Stimulated activated CD4-positive, alpha-beta T cell treated with anti-CD3 and anti-CD28 coated beads, Interleukin-4, amount 100 ng/mL, for 48 hours (primary cell): ENCODE results near the gene PSMD8.
"Not testable (repeated sequence)": the region's sequence is repeated elsewhere in the genome, so short reads cannot be mapped to it uniquely, and the experiment has no call there.

Source experiments
- DNase-seq, 2 donors: peaks; one replicate each; pipeline ENCODE4 v3.0.0-alpha.2; 2020; ENCODE audit warnings: low read depth in 2 of 2

Gene PSMD8

DNA sequence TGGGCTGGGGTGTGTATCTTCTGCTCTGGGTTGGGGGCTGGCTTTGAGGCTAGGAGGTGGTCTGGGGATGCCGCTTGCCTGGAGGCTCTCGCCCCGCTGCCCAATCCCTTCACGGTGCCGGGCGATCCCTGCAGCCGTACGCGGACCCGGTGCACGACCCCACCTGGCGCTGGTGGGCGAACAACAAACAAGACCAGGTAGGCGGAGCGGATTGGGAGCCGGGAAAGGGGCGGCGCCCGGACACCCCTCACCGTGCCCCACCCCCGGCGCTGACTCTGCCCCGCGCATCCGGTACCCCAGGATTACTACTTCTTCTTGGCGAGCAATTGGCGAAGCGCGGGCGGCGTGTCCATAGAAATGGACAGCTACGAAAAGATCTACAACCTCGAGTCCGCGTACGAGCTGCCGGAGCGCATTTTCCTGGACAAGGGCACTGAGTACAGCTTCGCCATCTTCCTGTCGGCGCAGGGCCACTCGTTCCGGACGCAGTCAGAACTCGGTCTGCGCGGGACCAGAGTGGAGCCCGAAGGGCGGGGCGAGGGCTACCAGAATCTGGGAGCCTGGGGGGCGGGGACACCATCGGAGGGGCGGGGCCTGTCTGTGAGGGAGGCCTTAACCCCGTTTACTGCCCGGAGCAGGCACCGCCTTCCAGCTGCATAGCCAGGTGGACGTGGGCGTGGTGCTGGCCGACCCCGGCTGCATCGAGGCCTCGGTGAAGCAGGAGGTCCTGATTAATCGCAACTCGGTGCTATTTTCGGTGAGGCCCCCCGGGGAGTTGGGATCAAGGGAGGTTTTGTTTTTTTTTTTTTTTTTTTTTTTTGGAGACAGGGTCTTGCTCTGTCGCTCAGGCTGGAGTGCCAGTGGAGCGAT lies 12.1 kb upstream of the PSMD8 start:
- peak; percentile 92 for DNase-seq

DNA sequence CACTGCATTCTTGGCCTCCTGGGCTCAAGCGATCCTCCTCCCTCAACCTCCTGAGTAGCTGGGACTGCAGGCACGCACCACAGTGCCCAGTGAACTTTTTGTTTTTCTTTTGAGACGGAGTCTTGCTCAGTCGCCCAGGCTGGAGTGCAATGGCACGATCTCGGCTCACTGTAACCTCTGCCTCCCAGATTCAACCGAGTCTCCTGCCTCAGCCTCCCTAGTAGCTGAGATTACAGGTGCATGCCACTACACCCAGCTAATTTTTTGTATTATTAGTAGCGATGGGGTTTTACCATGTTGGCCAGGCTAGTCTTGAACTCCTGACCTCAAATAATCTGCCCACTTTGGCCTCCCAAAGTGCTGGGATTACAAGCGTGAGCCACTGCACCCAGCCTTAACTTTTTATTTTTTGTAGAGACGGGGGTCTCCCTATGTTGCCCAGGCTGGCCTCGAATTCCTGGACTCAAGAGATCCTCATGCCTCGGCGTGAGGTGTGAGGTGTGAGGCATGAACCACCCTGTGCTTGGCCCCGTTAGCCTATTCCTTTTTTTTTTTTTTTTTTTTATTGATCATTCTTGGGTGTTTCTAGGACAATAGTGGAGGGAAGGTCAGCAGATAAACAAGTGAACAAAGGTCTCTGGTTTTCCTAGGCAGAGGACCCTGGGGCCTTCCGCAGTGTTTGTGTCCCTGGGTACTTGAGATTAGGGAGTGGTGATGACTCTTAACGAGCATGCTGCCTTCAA lies 11.3 kb upstream of the PSMD8 start:
- DNase-seq = not testable (repeated sequence)

DNA sequence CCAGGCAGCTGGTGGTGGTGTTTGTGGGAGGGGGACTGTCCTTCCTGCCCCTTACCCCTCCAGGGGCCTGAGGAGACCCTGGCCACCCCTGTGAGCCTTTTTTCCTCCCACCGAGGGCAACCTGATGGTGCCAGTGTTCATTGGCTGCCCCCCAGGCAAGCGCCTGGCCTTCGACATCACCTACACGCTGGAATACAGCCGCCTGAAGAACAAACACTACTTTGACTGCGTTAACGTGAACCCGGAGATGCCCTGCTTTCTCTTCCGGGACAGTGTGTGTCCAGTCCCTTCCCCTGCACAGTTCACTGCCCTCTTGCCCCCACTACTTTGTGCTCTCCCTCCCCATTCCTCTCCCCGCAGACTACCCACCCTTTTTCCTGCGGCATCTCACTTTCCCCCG lies 7.3 kb upstream of the PSMD8 start:
- no peak for DNase-seq

GRCh38 chr19:38369584-38369983 lies 4.8 kb upstream of the PSMD8 start:
- DNase-seq = no peak

DNA sequence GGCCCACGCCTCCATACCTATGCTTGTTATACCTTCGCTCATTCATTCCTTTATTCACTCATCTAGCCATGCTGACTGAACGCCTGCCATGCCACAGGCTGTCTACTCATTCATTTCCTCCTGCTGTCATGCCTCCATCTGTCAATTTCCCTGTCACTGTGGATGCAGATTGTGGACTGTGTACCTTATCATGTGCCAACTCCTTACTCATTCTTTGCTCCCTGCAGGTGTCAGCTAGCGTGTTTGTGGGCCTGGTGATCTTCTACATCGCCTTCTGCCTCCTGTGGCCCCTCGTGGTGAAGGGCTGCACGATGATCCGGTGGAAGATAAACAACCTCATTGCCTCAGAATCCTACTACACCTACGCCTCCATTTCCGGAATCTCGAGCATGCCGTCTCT lies 4.1 kb upstream of the PSMD8 start:
- no peak for DNase-seq

DNA sequence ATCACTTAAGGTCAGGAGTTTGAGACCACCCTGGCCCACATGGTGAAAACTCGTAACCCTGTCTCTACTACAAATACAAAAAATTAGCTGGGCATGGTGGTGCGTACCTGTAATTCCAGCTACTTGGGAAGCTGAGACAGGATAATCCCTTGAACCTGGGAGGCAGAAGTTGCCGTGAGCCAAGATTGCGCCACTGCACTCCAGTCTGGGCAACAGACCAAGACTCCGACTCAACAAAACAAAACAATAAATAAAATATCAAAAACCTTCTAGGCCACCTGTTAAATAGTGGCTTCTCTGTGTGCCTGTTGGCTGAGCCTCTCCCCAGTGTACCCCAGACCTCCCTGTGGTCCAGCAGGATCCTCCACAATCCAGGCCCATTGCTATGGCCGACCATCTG lies 3.3 kb upstream of the PSMD8 start:
- DNase-seq = no peak

DNA sequence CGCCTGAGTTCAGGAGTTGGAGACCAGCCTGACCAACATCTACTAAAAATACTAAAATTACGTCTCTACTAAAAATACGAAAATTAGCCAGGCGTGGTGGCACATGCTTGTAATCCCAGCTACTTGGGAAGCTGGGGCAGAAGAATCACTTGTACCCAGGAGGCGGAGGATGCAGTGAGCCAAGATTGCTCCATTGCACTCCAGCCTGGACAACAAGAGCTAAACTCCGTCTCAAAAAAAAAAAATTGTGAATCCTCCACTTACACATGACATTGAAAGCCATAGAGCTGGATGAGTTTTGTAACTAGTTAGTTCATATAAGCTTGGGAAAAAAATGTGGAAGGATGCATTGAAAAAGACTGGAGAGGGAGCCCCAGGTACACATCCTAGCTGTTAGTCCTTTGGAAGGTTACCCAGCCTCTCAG lies 452 bp upstream of the PSMD8 start:
- no peak for DNase-seq

DNA sequence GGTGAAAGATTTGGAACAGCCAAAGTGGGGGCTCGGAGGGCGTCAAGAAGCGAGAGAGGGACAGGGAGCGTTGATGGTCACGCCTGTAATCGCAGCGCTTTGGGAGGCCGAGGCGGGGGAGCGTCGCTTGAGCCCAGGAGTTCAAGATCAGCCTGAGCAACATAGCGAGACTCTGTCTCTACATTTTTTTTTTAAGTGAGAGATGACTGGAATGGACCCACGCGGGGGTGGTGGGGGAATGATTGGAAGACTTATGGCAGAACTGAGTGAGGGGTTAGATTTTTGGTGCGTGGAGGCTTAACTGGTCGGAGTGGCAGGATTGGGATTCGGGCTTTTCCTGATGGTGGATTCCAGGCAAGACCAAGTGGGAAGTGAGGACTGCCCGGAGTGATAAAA lies 725 bp downstream of the PSMD8 start:
- DNase-seq = no peak

DNA sequence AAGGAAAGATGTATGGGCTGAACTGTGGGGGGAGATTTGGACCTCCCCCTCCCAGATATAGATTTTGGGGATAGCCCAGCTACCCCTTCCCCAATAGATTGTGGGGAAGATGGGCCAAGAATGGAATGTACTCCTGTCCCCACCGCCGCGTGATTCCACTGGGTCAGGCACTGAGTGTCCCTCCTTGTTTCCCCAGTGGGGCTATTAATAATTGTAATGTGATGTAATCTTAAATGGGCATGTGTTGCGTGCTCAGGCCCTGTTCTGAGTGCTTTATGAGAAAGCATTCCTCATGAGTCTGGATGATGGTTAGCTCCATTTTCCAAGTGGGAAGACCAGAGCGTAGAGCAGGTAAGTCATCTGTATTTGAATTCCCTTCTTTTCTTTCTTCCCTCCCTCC lies 1.4 kb downstream of the PSMD8 start:
- no peak for DNase-seq

DNA sequence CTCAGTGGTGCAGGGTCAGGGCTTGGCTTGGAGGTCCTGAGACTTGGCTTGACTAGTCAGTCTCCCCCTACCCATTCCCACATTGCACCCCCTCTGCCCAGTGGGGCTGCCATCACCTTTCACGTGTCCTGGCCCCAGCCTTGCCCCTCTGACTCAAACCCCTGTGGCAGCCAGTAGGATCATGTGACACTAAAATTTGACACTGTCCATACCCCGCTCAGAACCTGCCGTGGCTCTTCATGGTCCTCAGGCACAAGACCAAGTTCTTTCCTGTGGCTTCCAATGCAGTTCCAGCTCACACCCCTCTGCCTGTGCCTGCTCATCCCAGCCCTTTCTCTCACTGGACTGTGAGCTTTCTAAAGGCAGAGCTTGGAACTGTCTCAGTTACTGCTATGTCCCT lies 2.2 kb downstream of the PSMD8 start:
- no peak for DNase-seq

GRCh38 chr19:38377052-38377451 lies 2.7 kb downstream of the PSMD8 start:
- no peak for DNase-seq

- no peak for DNase-seq
Observed at GRCh38 chr19:38378866-38379265, 4.5 kb downstream of the PSMD8 start.

GRCh38 chr19:38381138-38381537 lies 6.8 kb downstream of the PSMD8 start:
- no peak for DNase-seq

DNA sequence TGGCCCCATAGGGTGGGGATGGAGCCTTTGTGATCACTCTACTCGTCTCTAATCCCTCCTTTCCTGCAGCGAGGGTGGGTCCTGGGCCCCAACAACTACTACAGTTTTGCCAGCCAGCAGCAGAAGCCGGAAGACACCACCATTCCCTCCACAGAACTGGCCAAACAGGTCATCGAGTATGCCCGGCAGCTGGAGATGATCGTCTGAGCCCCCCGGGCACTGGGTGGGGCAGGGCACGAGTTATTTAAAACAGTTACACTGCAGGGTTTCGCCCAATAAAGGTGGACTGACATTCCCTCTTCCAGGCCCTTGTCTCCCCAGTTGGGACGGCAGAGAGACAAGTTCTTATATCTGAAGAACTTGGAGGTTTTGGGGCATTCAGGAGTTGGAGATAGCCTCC lies 8.8 kb downstream of the PSMD8 start:
- no peak for DNase-seq

DNA sequence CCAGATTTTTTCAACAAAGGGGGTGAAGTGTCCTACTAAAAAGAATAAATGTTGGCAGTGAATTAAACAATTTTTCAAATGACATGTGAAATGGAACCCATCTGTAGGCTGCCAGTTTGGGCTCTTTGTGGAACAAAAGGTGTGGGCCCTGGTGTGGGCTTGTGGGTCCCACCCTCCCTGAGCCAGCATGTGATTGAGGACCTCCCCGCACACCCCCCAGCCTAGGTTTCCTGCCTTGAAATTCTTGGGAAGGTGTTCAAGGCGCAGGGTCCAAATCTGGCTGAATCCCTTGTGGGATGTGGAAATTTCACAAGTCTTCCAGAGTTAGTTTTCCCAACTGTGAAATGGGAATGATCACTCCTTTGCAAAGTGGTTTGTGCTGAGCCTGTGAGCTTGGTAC lies 9.4 kb downstream of the PSMD8 start:
- DNase-seq = no peak

DNA sequence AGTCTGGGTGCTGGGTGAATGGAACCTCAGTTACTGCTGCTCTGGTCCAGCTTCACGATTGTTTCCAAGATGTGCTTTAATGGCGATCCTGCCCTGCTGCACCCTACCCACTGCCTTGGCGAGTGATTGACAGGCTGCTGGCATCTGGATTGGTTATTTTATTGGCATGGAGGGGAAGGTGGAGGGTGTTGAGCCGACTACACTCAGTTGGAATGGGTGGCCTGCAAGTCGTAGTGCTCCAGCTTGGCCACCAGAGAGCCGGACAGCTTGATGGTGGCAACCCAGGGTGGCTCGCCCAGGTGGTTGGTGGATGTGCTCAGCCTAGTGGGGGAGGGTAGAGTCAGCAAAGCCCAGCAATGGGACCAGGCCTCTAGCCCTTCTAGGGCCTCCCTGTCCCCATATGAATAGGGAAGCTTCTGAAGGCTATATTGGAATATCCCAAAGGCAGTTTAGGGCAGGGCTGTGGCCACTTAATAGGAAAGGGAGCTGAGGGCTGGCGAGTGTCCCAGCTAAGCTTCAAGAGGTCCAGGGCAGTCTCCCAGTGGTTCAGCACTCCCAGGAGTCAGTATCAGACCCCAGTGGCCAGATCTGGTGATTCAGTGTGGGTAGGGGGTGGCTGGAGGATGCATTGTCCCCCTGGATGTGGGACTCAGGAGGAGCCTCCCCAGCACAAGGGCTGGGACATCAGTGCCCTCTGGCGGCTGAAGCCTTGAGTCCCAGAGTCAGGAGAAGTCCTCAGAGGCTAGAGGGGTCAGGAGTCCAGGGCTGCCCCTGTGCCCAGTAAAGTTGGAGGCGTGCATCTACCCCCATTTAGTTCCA lies 10.0 kb downstream of the PSMD8 start:
- no peak for DNase-seq

GRCh38 chr19:38385057-38385803 lies 10.9 kb downstream of the PSMD8 start:
- no peak for DNase-seq

DNA sequence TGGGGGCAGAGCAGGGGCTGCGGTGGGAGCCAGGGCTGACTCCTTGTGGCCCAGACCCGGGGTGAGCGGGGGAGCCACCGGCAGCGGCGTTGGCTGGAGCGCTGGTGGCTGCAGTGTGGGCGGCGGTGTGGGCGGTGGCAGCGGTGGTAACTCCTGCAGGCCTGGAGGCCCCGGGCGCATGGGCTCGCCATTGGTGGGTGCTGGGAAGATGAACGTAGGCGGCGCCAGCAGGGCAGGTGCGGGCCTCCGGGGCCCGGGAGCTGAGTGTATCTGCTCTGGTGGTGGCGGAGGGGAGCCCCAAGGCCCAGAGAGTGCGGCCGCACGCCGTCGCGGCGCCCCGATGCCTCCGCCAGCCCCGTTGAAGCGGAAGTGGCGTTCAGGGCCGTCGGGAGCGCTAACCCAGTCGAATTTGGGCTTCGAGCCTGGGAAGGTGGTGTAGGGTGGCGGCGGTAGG lies 11.5 kb downstream of the PSMD8 start:
- DNase-seq = no peak

DNA sequence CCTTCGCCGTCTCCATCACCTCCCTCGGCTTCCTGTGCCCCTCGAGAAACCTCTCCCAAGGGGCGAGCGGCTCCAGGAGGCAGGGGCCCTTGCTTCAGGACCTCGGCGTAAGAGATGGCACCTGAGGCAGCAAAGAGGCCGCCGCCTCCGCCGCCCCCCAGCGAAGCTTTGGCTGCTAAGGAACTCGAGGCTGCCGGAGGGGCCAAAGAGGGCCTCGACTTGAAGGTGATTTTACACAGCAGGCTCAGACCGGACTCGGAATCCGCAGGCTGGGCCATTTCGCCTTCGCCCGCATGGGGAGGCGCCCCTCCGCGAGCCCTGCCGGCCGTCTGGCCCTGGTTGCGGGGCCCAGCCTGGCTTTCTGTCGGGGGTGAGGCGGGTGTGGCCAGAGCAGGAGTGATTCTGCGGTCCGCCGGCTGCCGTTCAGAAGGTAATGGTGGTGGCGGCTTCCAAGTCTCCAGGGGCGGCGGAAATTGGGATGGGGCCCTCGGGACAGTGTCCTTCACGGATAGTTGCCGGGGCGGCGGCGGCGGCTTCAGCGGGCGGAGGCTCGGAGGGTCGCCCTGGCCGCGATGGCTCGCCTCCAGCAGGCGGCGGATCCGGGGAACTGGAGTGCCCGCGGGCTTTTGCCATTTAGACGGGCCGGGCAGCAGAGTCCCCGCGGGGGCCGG lies 12.1 kb downstream of the PSMD8 start:
- no peak for DNase-seq

GRCh38 chr19:38386971-38387549 lies 12.7 kb downstream of the PSMD8 start:
- DNase-seq = no peak
